Activated CD4-positive, alpha-beta T cell treated with anti-CD3 and anti-CD28 coated beads for 48 hours (primary cell): Measurements from ENCODE around the gene SHCBP1L.
A peak's percentile ranks its signal among the peaks of the same experiment; 100 is the strongest.

Experiments used
- DNase-seq: peaks from one replicate; pipeline ENCODE4 v3.0.0-alpha.2; 2020

SHCBP1L gene

DNA sequence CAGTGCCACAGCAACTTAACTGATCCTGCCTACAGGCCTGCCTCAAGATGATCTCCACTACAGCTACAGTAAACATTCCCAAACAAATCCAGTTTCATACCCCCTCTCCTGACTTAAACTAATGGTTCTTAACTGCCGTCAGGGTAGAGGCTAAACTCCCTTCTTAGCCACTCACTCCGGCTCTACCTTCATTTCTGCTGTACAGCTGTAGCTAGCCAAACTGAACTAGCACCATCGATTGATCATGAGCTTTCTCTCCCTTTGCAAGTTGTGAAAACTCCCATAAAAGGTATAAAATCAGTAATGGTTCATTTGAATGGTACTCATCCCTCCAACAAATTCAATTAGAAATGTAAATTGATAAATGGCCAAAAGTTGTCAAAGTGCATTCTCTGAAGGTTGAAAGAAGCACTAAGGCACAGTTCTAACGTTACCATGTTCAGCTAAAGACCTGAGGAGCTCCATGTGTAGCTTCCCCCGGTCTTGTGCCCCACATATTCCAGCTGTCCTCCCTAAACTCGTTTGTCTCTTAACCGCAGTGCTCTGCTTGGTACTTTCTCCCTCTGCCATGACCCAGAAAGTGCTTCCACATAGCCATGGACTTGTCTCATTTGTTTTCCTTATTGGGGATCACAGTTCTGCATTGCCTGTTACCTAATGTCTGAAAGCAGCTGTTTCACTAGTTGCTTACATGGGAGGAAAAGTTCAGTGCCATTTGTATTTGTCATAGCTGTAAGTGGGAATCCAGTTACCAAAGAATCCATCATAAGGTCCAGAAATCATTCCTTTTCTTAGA lies 64.0 kb downstream of the SHCBP1L start:
- no peak for DNase-seq

- no peak for DNase-seq
These were observed 66.0 kb downstream of the SHCBP1L start for GRCh38 chr1:182886985-182887384.

DNA sequence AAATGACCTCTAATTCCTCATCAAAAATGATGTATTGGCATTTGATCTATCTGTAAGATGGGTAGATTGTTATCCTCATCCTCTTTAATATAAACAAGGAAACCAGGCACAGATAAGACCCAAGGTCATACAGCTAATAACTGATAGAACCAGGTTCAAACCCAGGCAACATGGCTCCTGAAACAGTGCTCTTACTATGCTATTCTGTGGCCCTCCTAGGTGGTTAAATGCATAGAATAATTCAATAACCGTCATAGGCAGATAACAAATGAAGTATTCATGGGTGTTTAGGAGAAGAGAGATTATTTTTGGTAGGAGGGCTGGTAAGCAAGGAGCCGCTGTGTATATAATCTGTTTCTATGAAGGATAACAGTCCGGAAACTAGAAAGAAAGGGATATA lies 67.4 kb downstream of the SHCBP1L start:
- no peak for DNase-seq

- DNase-seq = no peak
These were observed 68.1 kb downstream of the SHCBP1L start for GRCh38 chr1:182884872-182885271.

DNA sequence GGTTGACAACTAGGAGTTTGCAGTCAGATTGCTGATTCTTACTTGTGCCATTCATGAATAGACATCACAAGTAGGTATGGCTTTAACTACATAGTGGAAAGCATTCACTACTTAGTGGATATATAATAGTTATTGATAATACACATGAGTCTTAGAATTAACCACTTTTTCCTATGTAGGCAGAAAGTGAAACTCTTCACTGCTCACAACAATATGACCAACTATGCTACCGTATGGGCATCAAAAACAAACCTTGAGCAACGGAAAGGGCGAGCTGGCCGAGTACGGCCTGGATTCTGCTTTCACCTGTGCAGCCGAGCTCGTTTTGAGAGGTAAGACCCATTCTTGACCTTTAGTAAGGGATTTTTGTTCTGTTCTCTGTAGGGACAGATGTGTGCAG lies 75.1 kb downstream of the SHCBP1L start:
- peak; percentile 54 for DNase-seq

DNA sequence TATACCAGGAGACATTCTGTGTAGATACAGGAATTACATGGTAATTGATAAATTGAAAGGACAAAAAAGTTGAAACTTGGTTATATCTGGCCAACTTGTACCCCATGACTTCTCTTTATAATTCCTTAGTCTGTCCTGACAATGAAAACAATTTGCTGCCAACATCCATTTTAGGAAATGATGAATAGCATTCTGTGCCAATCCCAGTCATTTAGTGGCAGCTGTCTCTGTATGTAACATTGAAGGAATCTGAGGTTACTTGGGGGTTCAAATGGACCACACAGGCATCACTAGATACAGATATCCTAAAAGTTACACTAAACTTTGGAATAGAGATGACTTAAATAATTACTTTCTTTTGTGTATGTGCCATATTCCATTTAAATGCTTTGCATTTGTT lies 75.6 kb downstream of the SHCBP1L start:
- DNase-seq = no peak

GRCh38 chr1:182875889-182876288 lies 77.1 kb downstream of the SHCBP1L start:
- no peak for DNase-seq

GRCh38 chr1:182872881-182873280 lies 80.1 kb downstream of the SHCBP1L start:
- DNase-seq = no peak

DNA sequence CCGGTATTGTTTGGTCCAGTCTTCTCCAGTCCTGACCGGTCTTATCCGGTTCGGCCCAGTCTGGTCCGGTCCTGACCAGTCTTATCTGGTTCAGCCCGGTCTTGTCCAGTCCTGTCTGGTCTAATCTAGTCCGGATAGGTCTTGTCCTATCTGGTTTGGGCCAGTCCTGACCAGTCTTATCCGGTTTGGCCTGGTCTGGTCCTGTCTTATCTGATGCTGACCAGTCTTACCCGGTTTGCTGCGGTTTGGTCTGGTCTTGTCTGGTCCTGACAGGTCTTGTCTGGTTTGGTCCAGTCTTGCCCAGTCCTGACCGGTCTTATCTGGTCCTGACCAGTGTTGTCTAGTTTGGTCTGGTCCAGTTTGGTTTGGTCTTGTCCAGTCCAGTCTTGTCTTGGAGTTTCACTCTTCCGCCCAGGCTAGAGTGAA lies 83.7 kb downstream of the SHCBP1L start:
- no peak for DNase-seq

GRCh38 chr1:182867861-182868260 lies 85.1 kb downstream of the SHCBP1L start:
- DNase-seq = no peak

- DNase-seq = no peak
These were observed 89.0 kb downstream of the SHCBP1L start for GRCh38 chr1:182863940-182864339.

GRCh38 chr1:182862827-182863226 lies 90.1 kb downstream of the SHCBP1L start:
- no peak for DNase-seq

DNA sequence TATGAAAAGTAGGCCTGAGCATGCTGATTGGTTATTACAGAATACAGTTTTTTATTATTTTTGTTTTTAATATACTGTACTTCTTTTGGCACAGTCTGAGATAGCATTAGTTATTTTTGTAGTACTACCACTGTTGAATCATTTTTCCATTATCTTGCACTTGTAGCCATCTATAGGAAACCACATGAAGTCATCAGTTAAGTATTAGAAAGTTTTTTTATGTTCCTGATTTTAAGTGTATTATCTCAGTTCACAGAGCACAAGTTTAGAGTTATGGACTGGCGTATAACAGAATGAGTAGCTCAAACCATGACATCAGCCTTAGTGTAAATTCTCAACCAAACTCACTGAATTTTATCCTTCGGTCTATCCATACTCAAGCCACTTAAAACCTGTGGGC lies 91.0 kb downstream of the SHCBP1L start:
- no peak for DNase-seq

DNA sequence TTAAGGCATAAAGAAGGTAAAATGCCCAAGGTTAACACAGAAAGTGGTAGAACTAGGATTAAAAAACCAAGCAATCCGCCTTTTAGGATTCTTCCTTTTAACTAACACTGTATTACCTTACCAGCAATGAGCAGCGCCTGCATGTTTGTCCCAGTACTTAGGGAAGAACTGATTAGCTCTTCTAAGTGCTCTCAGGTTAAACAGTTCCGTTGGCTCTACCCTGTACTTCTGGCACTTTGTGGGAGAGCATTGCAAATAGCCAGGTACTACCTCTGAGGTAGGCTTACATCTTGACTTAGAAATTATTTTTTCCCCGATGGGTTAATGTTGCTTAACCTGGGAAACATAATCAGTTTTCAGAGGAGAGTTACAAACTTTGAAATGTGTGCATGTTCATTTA lies 92.3 kb downstream of the SHCBP1L start:
- no peak for DNase-seq

GRCh38 chr1:182857212-182857611 lies 95.8 kb downstream of the SHCBP1L start:
- no peak for DNase-seq

- DNase-seq = no peak
These were observed 97.1 kb downstream of the SHCBP1L start for GRCh38 chr1:182855911-182856310.

DNA sequence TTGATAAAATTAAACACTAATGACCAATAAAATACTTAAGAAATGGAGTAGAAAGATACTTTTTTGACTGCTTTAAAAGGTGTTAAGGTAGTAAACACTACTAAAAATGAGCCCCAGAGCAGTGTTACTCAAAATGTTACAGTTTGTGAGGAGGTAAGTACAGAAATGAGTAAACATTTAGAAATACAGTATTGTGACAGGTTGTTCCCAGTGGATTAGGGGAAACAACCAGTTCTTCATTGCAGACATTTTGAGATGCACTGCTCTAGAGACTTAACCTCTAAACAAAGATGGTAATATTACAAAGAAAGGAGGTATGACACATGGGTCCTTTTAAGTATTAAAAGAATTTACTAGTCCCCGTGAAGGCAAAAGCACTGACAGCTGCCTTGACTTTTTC lies 101.1 kb downstream of the SHCBP1L start:
- no peak for DNase-seq

GRCh38 chr1:182850319-182850718 lies 102.6 kb downstream of the SHCBP1L start:
- DNase-seq = no peak
